ENCODE data around the gene IL13. TPM values are rescaled to one million over a fixed set of nuclear protein-coding genes. Genes with fewer than 3 reads are reported as not detected.

Gene IL13
- total and polyA plus RNA-seq, 10 of the 15 experiments (the other 5 are each of a cell fraction or from before 2014, with no cell fraction given) = 0.06 to 0.40 (median 0.11) TPM; not detected in 6

- TF ChIP-seq MLLT1 (IDR thresholded peaks at IDR 0.05) (peak; percentile 64; the same call in 1 of the 2 replicates), RAD21 (IDR thresholded peaks at IDR 0.05; ENCODE audit: insufficient read depth, low read depth, low read length) (no peak), SIN3A (IDR thresholded peaks at IDR 0.05; ENCODE audit: low read depth, low read length) (no peak), BACH1 (IDR thresholded peaks at IDR 0.05; ENCODE audit: borderline replicate concordance) (no peak), TAF1 (IDR thresholded peaks at IDR 0.05; ENCODE audit: borderline replicate concordance, low read depth, low read length) (0 out of 2 replicates have a peak, but pooled peaks have one; percentile 25), E2F8 (IDR thresholded peaks at IDR 0.05; ENCODE audit: low read depth, partially characterized antibody) (no peak), PML (IDR thresholded peaks at IDR 0.05; ENCODE audit: low read length) (no peak), JUND (IDR thresholded peaks at IDR 0.05; ENCODE audit: low read depth, low read length) (no peak), ZNF384 (IDR thresholded peaks at IDR 0.05; ENCODE audit: borderline replicate concordance, low read depth, low read length) (no peak), MTA3 (IDR thresholded peaks at IDR 0.05; ENCODE audit: borderline replicate concordance, low read length) (no peak)
Measured at GRCh38 chr5:132673939-132674630, 16.1 kb downstream of the IL13 start, which contains the start of gene IL4 (continued).

Measured in GM12878 (cell line).